ENCODE measurements around the gene PSMB7. TPM values are rescaled to one million over a fixed set of nuclear protein-coding genes. Genes with fewer than 3 reads are reported as not detected.

PSMB7 gene
- total RNA-seq, 1 donor from 2014 or later = 109 TPM

GRCh38 chr9:124411514-124412227 lies 3.6 kb downstream of the PSMB7 start:
- DNase-seq (ENCODE audit: low spot score) = no peak

GRCh38 chr9:124410321-124410913 lies 4.8 kb downstream of the PSMB7 start:
- no peak for DNase-seq (ENCODE audit: low spot score)

- DNase-seq (ENCODE audit: low spot score) = no peak
These were observed 5.8 kb downstream of the PSMB7 start for GRCh38 chr9:124409410-124409809.

GRCh38 chr9:124403246-124403645 lies 12.0 kb downstream of the PSMB7 start:
- no peak for DNase-seq (ENCODE audit: low spot score)

GRCh38 chr9:124399968-124400940 lies 15.0 kb downstream of the PSMB7 start:
- no peak for DNase-seq (ENCODE audit: low spot score)

- peak; percentile 50 for DNase-seq (ENCODE audit: low spot score)
These were observed 15.8 kb downstream of the PSMB7 start for GRCh38 chr9:124399323-124399967.

GRCh38 chr9:124398191-124398935 lies 16.9 kb downstream of the PSMB7 start:
- DNase-seq (ENCODE audit: low spot score) = no peak

- DNase-seq (ENCODE audit: low spot score) = no peak
These were observed 19.4 kb downstream of the PSMB7 start for GRCh38 chr9:124395826-124396225.

- no peak for DNase-seq (ENCODE audit: low spot score)
These were observed 20.6 kb downstream of the PSMB7 start for GRCh38 chr9:124394596-124394995.

GRCh38 chr9:124394167-124394566 lies 21.1 kb downstream of the PSMB7 start:
- DNase-seq (ENCODE audit: low spot score) = no peak

- no peak for DNase-seq (ENCODE audit: low spot score)
These were observed 22.3 kb downstream of the PSMB7 start for GRCh38 chr9:124392871-124393460.

- no peak for DNase-seq (ENCODE audit: low spot score)
These were observed 22.9 kb downstream of the PSMB7 start for GRCh38 chr9:124392254-124392870.

- DNase-seq (ENCODE audit: low spot score) = no peak
These were observed 24.2 kb downstream of the PSMB7 start for GRCh38 chr9:124390794-124391658.

GRCh38 chr9:124389146-124389939 lies 25.9 kb downstream of the PSMB7 start:
- DNase-seq (ENCODE audit: low spot score) = no peak

GRCh38 chr9:124388275-124389048 lies 26.8 kb downstream of the PSMB7 start:
- no peak for DNase-seq (ENCODE audit: low spot score)

- no peak for DNase-seq (ENCODE audit: low spot score)
These were observed 29.0 kb downstream of the PSMB7 start for GRCh38 chr9:124386201-124386600.

- no peak for DNase-seq (ENCODE audit: low spot score)
These were observed 29.6 kb downstream of the PSMB7 start for GRCh38 chr9:124385623-124386022.

- no peak for DNase-seq (ENCODE audit: low spot score)
These were observed 30.4 kb downstream of the PSMB7 start for GRCh38 chr9:124384846-124385245.

Data from ureter (tissue), 1 donor.